H1 (cell line): ENCODE data around the gene CAMSAP1. TPM values are rescaled to one million over a fixed set of nuclear protein-coding genes. Genes with fewer than 3 reads are reported as not detected.

Source experiments
- CTCF ChIA-PET: fragments of 300-600 bp; sonication (Branson Sonifier 250); formaldehyde crosslinking; loops from one replicate; lab custom pipeline; 2021; ENCODE audit not compliant: partially characterized antibody; lab: Charles Lee
- POLR2A ChIA-PET: fragments of 300-600 bp; sonication (Branson Sonifier 250); formaldehyde crosslinking; loops from one replicate; lab custom pipeline; 2021; ENCODE audit warnings: inconsistent platforms; ENCODE audit not compliant: partially characterized antibody; lab: Charles Lee
- DNase-seq, 2 experiments: peaks; one replicate each; pipeline versions ENCODE4 v3.0.0 to v3.0.0-alpha.2; 2010 to 2022; ENCODE audit warnings: low spot score in 2 of 2, low read depth in 1 of 2, mixed read lengths in 1 of 2
- FAIRE-seq: peaks from 2 replicates; lab custom pipeline; 2011; peaks lifted over from hg19 to GRCh38; lab: Jason Lieb, UNC
- H2AFZ ChIP-seq: 2 replicates; pipeline ENCODE4 v1.8.1; 2012; ENCODE audit warnings: low read length, inconsistent platforms
- H2AK5ac ChIP-seq: 2 replicates; pipeline ENCODE4 v1.6.1; 2013; ENCODE audit warnings: low read depth, low read length
- H2BK120ac ChIP-seq: replicated peaks from 2 replicates; pipeline ENCODE3; 2013; ENCODE audit warnings: low read depth, low read length, inconsistent platforms
- H2BK12ac ChIP-seq: 2 replicates; pipeline ENCODE4 v1.6.1; 2013; ENCODE audit warnings: low read depth, low read length
- H2BK15ac ChIP-seq: 2 replicates; pipeline ENCODE4 v1.6.1; 2013; ENCODE audit warnings: low read length
- H2BK20ac ChIP-seq: 2 replicates; pipeline ENCODE4 v1.6.1; 2013; ENCODE audit warnings: low read length
- H2BK5ac ChIP-seq: 2 replicates; pipeline ENCODE4 v1.6.1; 2013; ENCODE audit warnings: low read depth, low read length
- H3K14ac ChIP-seq: 2 replicates; pipeline ENCODE4 v1.6.1; 2013; ENCODE audit warnings: inconsistent platforms; ENCODE audit not compliant: insufficient read length
- H3K18ac ChIP-seq: 2 replicates; pipeline ENCODE4 v1.6.1; 2013; ENCODE audit warnings: low read length; ENCODE audit errors: extremely low read depth
- H3K23ac ChIP-seq: 2 replicates; pipeline ENCODE4 v1.6.1; 2013; ENCODE audit warnings: inconsistent platforms; ENCODE audit not compliant: insufficient read length
- H3K23me2 ChIP-seq: 2 replicates; pipeline ENCODE4 v1.6.1; 2013; ENCODE audit warnings: low read depth, low read length
- H3K27ac ChIP-seq: 2 replicates; pipeline ENCODE4 v1.6.1; 2011; ENCODE audit warnings: low read depth, low read length, inconsistent platforms
- H3K27me3 ChIP-seq, 4 experiments: replicated peaks in 1 of 4; 1 replicate in 1 of 4; 2 replicates in 3 of 4; pipeline versions ENCODE4 v1.6.1 to v1.8.1; 2011 to 2013; ENCODE audit warnings: low read length in 3 of 4, mild to moderate bottlenecking in 3 of 4, inconsistent platforms in 2 of 4, mixed read lengths in 2 of 4, moderate library complexity in 1 of 4; ENCODE audit not compliant: control insufficient read depth in 3 of 4, insufficient read depth in 3 of 4; ENCODE audit errors: extremely low read depth in 1 of 4
- H3K36me3 ChIP-seq, 4 experiments: 2 replicates each; pipeline versions ENCODE4 v1.6.1 to v1.8.1; 2011 to 2013; ENCODE audit warnings: mild to moderate bottlenecking in 4 of 4, low read length in 3 of 4, moderate library complexity in 2 of 4, control low read depth in 1 of 4, inconsistent platforms in 1 of 4; ENCODE audit not compliant: insufficient read depth in 4 of 4, control insufficient read depth in 2 of 4
- H3K4ac ChIP-seq: replicated peaks from 2 replicates; pipeline ENCODE3; 2013; ENCODE audit warnings: low read length, low read depth, mixed read lengths, inconsistent platforms; ENCODE audit not compliant: insufficient read length
- H3K4me1 ChIP-seq, 4 experiments: replicated peaks in 1 of 4; 1 replicate in 1 of 4; 2 replicates in 3 of 4; pipeline versions ENCODE4 v1.6.1 to v1.8.1; 2011 to 2013; ENCODE audit warnings: low read length in 3 of 4, inconsistent platforms in 2 of 4, mixed read lengths in 1 of 4; ENCODE audit not compliant: insufficient read depth in 4 of 4, control insufficient read depth in 3 of 4
- H3K4me2 ChIP-seq, 2 experiments: 2 replicates each; pipeline versions ENCODE4 v1.6.1 to v1.8.1; 2011 to 2013; ENCODE audit warnings: low read depth in 2 of 2, low read length in 2 of 2, control low read depth in 1 of 2, inconsistent platforms in 1 of 2, mild to moderate bottlenecking in 1 of 2; ENCODE audit not compliant: insufficient read depth in 1 of 2
- H3K4me3 ChIP-seq, 4 experiments: fragments of 200-600, 300-600 bp in 1 of 4; sonication (generic), shearing (Covaris generic), sonication (Bioruptor Twin) in 1 of 4; 2 replicates each; pipeline versions ENCODE4 v1.5.1 to v1.8.1; 2011 to 2016; ENCODE audit warnings: low read length in 4 of 4, low read depth in 3 of 4, control low read depth in 2 of 4, inconsistent platforms in 2 of 4, mild to moderate bottlenecking in 2 of 4, mixed read lengths in 1 of 4, moderate library complexity in 1 of 4; ENCODE audit not compliant: insufficient read depth in 2 of 4; ENCODE audit errors: extremely low read depth in 1 of 4
- H3K56ac ChIP-seq: replicated peaks from 2 replicates; pipeline ENCODE3; 2013; ENCODE audit warnings: low read depth, mild to moderate bottlenecking, mixed read lengths, low read length, inconsistent platforms; ENCODE audit not compliant: insufficient read length
- H3K79me1 ChIP-seq: 2 replicates; pipeline ENCODE4 v1.6.1; 2013; ENCODE audit warnings: low read depth, low read length, control low read depth
- H3K79me2 ChIP-seq, 2 experiments: 2 replicates each; pipeline versions ENCODE4 v1.6.1 to v1.8.1; 2012 to 2013; ENCODE audit warnings: low read length in 2 of 2, mild to moderate bottlenecking in 2 of 2, inconsistent platforms in 1 of 2; ENCODE audit not compliant: insufficient read depth in 2 of 2, control insufficient read depth in 1 of 2
- H3K9ac ChIP-seq, 4 experiments: replicated peaks in 1 of 4; 1 replicate in 1 of 4; 2 replicates in 3 of 4; pipeline versions ENCODE4 v1.6.1 to v1.8.1; 2011 to 2013; ENCODE audit warnings: low read depth in 3 of 4, low read length in 3 of 4, control low read depth in 2 of 4, mild to moderate bottlenecking in 2 of 4, moderate library complexity in 2 of 4, inconsistent platforms in 1 of 4; ENCODE audit errors: extremely low read depth in 1 of 4
- H3K9me3 ChIP-seq, 2 experiments: 2 replicates each; pipeline versions ENCODE4 v1.6.1 to v1.8.1; 2012 to 2013; ENCODE audit warnings: mild to moderate bottlenecking in 2 of 2, moderate library complexity in 2 of 2, control low read depth in 1 of 2, inconsistent platforms in 1 of 2, low read depth in 1 of 2, low read length in 1 of 2, mixed read lengths in 1 of 2; ENCODE audit not compliant: insufficient read depth in 2 of 2
- H4K20me1 ChIP-seq, 2 experiments: replicated peaks in 1 of 2; 2 replicates each; pipeline versions ENCODE3 to v1.8.1; 2011 to 2013; ENCODE audit warnings: inconsistent platforms in 2 of 2, low read length in 2 of 2, mild to moderate bottlenecking in 1 of 2; ENCODE audit not compliant: insufficient read depth in 2 of 2, control insufficient read depth in 1 of 2
- H4K5ac ChIP-seq: 2 replicates; pipeline ENCODE4 v1.6.1; 2013; ENCODE audit warnings: low read length, low read depth, mixed read lengths, inconsistent platforms; ENCODE audit not compliant: insufficient read length
- H4K8ac ChIP-seq: 2 replicates; pipeline ENCODE4 v1.8.0; 2013; ENCODE audit warnings: mild to moderate bottlenecking, moderate library complexity, low read length, inconsistent platforms; ENCODE audit not compliant: insufficient read depth; ENCODE audit errors: extremely low read depth
- H4K91ac ChIP-seq: replicated peaks from 2 replicates; pipeline ENCODE3; 2013; ENCODE audit warnings: low read length, mixed read lengths, inconsistent platforms; ENCODE audit not compliant: insufficient read length
- EP300 ChIP-seq, 2 experiments: IDR thresholded peaks; 1 replicate in 1 of 2; 2 replicates in 1 of 2; pipeline ENCODE4 v1.6.1; 2011 to 2012; ENCODE audit warnings: low read depth in 2 of 2, low read length in 2 of 2, mild to moderate bottlenecking in 2 of 2, borderline replicate concordance in 1 of 2, inconsistent platforms in 1 of 2, moderate library complexity in 1 of 2
- HDAC2 ChIP-seq, 2 experiments: fragments of 300-600 bp in 1 of 2; sonication (generic) in 1 of 2; IDR thresholded peaks; 2 replicates each; pipeline ENCODE4 v1.6.1; 2011 to 2012; ENCODE audit warnings: low read depth in 2 of 2, low read length in 2 of 2, mild to moderate bottlenecking in 2 of 2, moderate library complexity in 2 of 2, borderline replicate concordance in 1 of 2, inconsistent platforms in 1 of 2
- JUN ChIP-seq: IDR thresholded peaks from 2 replicates; pipeline ENCODE4 v1.6.1; 2011; ENCODE audit warnings: low read depth, mild to moderate bottlenecking, improper control_type of control experiment, low read length
- NRF1 ChIP-seq: IDR thresholded peaks from 2 replicates; pipeline ENCODE4 v1.6.1; 2011; ENCODE audit warnings: mild to moderate bottlenecking, low read depth, low read length, improper control_type of control experiment
- SAP30 ChIP-seq: fragments of 300-600 bp; sonication (generic); IDR thresholded peaks from 2 replicates; pipeline ENCODE4 v1.7.1; 2012; ENCODE audit warnings: low read length, moderate library complexity, mild to moderate bottlenecking, inconsistent platforms; ENCODE audit not compliant: insufficient read depth, insufficient replicate concordance
- USF2 ChIP-seq: IDR thresholded peaks from 2 replicates; pipeline ENCODE4 v1.6.1; 2011; ENCODE audit warnings: low read length, improper control_type of control experiment
- WGBS, 2 experiments: shearing (Covaris generic) in 1 of 2; methylation state at CpG; one replicate each; pipeline versions ENCODE4 v1.1.6 to v1.1.7; 2013 to 2015; ENCODE audit warnings: low lambda C conversion rate in 2 of 2, mixed read lengths in 2 of 2, inconsistent platforms in 1 of 2, low coverage in 1 of 2, missing lambda C conversion rate in 1 of 2; ENCODE audit not compliant: insufficient replicate concordance in 2 of 2, insufficient coverage in 1 of 2, insufficient read length in 1 of 2; ENCODE audit errors: extremely low coverage in 1 of 2, missing lambda C conversion rate in 1 of 2; 5-methylcytosine and 5-hydroxymethylcytosine counted together
- polyA plus RNA-seq, 7 experiments: library from polyadenylated mRNA; depleted of rRNA in 3 of 7; stranded (reverse) in 5 of 7; unstranded in 2 of 7; fragments of >200 nt in 5 of 7; fragments of 200-250 nt in 2 of 7; gene quantifications; 1 replicate in 5 of 7; 2 replicates in 1 of 7; 4 replicates in 1 of 7; pipeline versions ENCODE4 v1.2.1 to v1.2.3, GENCODE V29; 2011 to 2013; ENCODE audit warnings: missing spikeins in 2 of 7, mixed read lengths in 2 of 7
- total RNA-seq: library from RNA; stranded (reverse); fragmentation: NEBNext Ultra II Directional; extraction: Animal tissue kit (Norgen Biotek cat#: 25700); gene quantifications from 2 replicates; pipeline ENCODE4 v1.2.1, GENCODE V29; 2021

The CAMSAP1 gene
- total and polyA plus RNA-seq, 2 of the 8 experiments (the other 6 are each of a cell fraction or from before 2014, with no cell fraction given): 13.4 to 44.0 TPM

GRCh38 chr9:135941288-135941995 is 34.1 kb upstream of the CAMSAP1 start:
- no peak for FAIRE-seq
- POLR2A ChIA-PET: no interaction called here
- H3K79me2 ChIP-seq: no peaks in the 10 kb centered on the region

More at GRCh38 chr9:135941288-135941995, 34.1 kb upstream of the CAMSAP1 start:
- Histone ChIP-seq H3K23me2 (peaks cover 4% of the 10 kb centered on the region; the same call in 1 of the 2 replicates), H3K18ac (no peak overlapping the region), H2BK120ac (no peak overlapping the region), H2BK20ac (no peak overlapping the region), H3K4me3 (no peak overlapping the region), H2AK5ac (no peak overlapping the region), H2BK15ac (no peak overlapping the region), H4K91ac (no peak overlapping the region), H3K36me3 (peaks cover 7 to 47% (median 34%) of the 10 kb centered on the region in 4 experiments; a peak in 6 of 8 replicates), H3K9me3 (peaks cover 3 to 5% of the 10 kb centered on the region in 2 experiments; a peak in 3 of 4 replicates), H3K9ac (no peak overlapping the region), H2BK12ac (no peak overlapping the region), H3K27me3 (no peaks in the 10 kb centered on the region), H3K56ac (no peak overlapping the region), H3K4me1 (no peaks in the 10 kb centered on the region), H3K79me1 (0 out of 2 replicates have a peak, but pooled peaks cover 2% of the 10 kb centered on the region), H3K4ac (no peak overlapping the region), H3K4me2 (no peak overlapping the region), H3K23ac (no peak overlapping the region), H4K8ac (no peak overlapping the region), H3K27ac (no peak overlapping the region), H2BK5ac (no peak overlapping the region), H4K20me1 (peaks cover 0 to 5% of the 10 kb centered on the region in 2 experiments), H2AFZ (no peak overlapping the region), H4K5ac (no peak overlapping the region), H3K14ac (no peak overlapping the region)
- no peak for DNase-seq
- 93% methylated on average over 13 of the region's 13 CpGs; no CpG with 5 or more reads in 1 of the 2 experiments for WGBS, 2 experiments
- no peak for TF ChIP-seq JUN
- TF ChIP-seq NRF1: no peak
- no peak for TF ChIP-seq HDAC2 (IDR thresholded peaks at IDR 0.05; ENCODE audit: borderline replicate concordance in 1 of 2, low read depth in 2 of 2, low read length in 2 of 2)
- TF ChIP-seq USF2: no peak
- no peak for TF ChIP-seq EP300 (IDR thresholded peaks at IDR 0.05; ENCODE audit: borderline replicate concordance in 1 of 2, low read depth in 2 of 2, low read length in 2 of 2)
- no peak for TF ChIP-seq SAP30
- CTCF ChIA-PET: interaction anchor here (0.8 to 1.4 kb wide), 3 partner anchors 26 to 138 kb away, joined by 3 to 5 read pairs (median 3); no protein-coding TSS in a partner anchor
